ENCODE measurements around the gene BCOR.

The BCOR gene

DNA sequence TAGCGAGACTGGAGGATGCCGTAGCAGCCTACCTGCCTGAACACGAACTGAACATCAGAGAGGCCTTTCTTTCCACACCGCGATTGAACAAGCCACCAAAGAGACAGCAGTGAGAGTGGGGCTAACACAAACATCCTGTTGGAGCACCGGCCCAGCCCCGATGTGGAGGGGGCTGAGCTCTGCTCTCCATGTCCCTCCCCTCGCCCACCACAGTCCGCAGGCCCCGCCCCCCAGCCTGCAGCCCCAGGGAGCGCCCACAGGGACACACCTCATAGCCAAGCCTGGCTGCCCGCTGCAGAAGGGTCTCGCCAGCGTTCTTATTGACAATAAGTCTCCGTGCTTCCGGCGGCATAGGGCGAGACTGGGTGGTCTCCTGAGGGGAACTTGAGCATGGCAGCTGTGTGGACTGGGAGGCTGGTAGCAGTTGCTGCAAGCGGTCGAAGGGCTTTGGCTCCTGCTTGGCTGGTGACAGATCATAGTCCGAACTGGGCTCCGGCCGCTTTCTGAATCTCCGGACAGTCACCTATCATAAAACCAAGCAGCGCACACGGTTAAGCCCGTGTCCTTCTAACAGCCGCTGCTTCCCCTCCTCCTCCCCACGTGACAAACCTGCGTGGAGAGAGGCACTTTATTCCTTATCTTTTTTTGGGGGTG, 35.8 kb downstream of the BCOR start:
- no peak for DNase-seq

DNA sequence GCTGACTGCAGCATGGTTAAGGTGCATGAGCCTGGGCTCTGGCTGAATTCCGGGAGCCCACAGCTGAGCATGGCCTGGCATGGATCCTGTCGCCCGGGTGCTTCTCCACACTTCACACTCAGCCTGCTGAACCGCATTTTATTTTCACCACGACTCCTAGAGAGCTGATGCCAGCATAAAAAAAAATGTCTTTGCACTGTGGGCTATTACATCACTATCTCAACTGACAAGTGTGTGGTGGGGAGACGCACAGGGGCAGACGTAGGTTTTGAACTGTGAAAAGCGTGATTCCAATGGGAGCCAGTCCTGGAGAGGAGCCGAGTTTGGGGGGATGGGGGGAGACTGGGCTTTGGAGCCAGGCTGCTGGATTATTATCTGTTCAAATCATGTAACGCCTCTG, 36.8 kb downstream of the BCOR start:
- no peak for DNase-seq

DNA sequence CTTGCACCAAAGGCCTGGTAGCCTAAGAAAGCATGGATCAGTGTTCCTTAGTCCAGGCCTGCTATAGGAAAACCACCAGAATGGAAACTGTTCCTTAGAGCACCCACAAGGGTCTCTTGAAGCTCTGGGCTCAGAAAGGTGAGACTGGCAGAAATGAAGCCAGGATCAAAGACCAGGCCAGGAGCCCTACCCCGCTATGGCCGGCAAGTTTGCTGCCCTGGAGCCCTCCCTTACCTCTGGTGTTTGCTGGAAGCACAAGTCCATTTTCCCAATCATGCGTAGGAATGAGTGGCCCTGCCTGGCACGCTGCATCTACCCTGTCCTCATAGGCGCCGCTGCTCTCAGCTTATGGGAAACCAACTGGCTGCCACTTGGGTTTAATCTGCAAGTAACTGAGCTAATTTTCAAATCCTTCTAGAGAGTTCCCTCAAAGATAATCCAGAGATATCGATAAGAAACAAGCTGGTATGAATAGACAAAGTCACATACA, 37.4 kb downstream of the BCOR start:
- no peak for DNase-seq

DNA sequence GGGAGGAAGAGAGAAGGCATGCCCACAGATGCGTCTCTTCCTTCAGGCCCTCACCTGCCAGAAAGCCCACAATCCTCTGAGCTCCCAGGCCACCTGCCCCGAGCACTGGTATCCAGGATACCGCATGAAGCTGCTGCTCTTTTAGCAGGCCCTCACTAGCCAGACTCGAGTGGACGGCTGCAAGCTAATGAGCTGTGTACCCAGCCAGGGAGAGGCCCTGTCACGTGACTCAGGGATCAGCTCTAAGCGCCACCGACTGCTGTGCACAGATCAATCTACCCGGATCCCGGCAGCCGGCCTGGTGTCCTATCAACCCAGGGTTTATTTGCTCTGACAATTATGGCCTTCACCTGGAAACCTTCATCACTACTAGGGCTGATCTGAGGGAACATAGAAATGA, 39.0 kb downstream of the BCOR start:
- DNase-seq, result peak in 1 of 2 experiments; percentile 67

DNA sequence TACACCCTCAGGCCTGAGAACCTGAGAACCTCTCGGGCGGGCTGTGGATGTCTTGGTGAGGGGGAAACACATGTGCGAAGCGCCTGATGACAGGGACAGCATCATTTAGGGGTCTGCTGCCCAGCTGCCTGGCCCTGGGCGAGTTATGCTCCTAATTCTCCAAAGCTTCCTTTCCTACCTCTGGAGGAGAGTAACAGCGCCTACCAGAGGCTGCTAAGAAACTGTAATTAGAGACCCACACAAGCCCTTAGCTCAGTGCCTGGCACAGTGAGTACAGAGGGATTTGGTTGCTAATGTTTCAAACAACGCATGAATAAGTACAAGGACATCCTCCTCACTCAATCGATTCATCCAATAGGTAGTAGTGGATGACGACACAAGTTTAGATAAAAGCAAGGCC, 40.4 kb downstream of the BCOR start:
- DNase-seq, result no peak

DNA sequence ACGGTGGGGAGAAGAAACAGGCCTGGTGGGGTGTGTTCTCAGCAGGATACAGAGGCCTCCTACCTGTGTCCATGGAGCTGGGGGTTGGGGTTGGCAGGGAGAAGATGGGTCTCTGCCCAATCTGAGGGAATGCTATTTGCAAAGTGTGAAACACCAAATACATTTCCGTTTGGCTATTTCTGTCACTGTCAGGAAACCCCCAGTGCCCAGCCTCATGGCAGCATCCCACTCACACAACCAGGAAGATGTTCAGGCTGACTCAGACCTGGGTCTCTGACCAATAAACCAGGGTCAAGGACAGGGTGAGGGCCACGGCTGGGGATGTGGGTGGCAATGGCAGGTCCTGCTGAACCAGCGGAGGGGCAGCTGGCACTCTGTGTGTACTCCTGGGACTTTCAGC, 41.3 kb downstream of the BCOR start:
- no peak for DNase-seq

DNA sequence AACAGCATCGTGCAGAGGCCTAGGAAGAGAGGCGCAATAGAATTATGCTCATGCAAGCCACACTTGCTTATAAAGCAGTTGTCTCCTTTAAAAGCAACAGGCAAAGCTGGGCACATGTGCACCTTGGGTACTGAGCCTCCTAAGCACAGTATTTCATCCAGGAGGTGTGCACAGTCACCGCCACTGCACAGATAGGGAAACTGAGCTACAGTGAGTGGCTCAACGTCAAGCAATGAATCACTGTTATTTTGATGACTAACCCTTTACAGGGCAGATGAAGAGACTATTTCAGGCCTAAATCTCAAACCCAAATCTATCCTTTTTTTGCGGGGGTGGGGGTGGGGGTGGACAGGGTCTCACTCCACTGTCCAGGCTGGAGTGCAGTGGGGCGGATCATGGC, 42.3 kb downstream of the BCOR start:
- no peak for DNase-seq

DNA sequence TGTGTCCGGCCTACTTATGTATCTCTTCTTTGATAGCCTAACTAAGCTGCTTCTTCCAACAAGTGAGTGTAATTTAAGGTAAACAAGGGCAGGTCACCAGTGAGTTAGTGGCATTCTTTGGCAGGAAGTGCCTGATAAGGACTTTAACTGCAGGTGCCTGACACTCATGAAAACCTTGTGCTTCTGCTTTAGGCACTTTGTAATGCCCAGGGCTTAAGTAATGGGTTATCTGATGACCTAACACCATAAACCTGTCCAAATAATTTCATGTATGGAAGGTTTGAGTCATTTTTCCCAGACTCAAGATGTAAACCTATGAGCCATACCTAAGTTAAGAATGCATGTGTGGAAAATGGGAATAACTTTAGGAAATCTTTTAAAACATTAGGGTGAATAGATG, 43.0 kb downstream of the BCOR start:
- DNase-seq, result no peak

DNA sequence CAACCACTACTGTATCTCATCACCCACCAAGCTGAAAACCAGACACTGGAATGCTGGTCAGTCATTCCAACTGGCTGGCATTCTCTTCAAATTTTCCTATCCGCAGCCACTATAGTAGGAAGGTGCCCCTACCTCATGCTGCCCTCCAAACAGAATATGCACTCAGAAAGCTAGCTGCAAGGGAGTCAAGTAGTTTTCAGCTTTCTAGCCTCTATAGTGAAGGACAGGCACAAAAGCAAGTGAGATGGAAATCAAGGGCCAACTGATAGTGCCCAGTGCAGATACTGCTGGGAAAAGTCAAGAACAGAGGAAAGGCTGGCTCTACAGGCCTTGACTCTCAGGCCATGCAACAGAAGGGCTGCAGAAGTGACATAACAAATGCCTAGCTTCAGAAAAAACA, 47.2 kb downstream of the BCOR start:
- DNase-seq, result no peak

DNA sequence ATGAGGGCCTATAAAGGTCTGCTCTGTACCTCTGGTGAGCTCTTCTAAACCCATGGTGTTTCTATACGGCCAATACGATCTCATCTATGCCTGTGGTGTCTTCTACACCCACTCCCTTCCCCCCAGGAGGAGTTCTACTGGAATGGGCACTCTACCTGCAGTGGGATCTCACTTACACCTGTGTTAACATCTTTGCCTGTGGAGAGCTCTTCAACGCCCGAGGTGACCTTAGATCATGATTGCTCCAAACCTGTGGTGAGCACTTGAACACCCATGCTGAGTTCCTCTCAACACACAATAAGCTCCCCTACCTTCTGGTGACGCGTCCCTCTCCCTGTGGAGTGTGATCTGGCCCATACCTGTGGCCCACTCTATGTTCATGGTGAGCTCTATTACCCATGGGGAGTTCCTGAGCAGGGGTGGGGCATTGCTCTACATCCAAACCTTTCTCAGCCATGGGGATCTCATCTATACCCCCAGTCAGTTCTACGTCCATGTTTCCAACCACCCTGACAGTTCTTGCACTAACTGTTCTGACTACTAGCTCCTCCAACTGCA, 48.6 kb downstream of the BCOR start:
- DNase-seq, result no peak

DNA sequence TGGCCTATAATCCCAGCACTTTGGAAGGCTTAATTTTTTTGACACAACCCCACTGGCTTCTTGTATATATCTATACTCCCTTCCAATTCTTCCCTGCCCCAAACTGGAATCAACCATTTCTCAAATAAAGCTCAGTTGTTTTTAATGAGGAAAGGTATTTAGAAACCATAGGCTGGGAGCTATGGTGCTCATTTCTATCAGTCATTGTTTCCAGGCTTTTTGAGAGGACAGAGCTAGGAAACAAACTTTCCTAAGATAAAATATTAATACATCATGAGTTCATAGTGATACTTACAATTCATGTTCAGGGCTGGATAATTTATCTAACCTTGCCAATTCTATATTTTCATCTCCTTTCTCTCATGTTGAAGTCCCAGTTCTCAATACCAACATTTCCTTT, 50.3 kb downstream of the BCOR start:
- DNase-seq, result no peak

DNA sequence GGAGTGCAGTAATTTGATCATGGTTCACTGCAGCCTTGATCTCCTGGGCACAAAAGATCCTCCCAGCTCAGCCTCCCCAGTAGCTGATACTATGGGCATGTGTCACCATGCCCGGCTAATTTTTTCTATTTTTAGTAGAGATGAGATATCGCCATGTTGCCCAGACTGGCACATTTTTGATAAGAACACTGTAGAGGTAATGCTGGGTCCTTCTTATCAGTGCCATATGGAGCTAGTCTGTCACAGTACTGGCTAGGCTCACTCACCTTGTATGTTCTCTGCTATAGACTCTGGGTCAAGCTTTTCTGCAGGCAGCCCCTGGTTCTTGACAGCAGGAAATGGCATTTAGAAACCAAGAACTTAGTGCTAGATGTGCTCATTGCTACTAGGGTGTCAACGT, 53.9 kb downstream of the BCOR start:
- DNase-seq, result no peak

DNA sequence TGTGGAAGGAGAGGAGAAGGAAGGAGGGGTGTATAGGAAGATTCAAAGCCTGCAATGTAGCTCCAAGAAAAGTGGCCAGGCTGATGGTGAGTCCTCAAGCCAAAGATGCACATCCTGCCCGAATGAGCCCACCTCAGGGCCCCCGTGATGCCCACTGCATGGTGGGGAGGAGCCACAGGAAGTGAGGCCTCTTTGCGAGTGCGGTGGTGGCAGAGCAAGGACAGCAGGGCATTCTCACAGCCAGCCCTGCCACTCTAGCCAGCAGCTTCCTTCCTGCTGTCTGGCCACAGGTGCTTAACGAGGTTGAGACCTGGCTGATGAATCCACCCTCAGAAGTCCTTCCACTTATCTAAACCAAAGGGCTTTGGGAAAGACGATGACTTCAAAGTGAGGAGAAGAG, 55.8 kb downstream of the BCOR start:
- no peak for DNase-seq

DNA sequence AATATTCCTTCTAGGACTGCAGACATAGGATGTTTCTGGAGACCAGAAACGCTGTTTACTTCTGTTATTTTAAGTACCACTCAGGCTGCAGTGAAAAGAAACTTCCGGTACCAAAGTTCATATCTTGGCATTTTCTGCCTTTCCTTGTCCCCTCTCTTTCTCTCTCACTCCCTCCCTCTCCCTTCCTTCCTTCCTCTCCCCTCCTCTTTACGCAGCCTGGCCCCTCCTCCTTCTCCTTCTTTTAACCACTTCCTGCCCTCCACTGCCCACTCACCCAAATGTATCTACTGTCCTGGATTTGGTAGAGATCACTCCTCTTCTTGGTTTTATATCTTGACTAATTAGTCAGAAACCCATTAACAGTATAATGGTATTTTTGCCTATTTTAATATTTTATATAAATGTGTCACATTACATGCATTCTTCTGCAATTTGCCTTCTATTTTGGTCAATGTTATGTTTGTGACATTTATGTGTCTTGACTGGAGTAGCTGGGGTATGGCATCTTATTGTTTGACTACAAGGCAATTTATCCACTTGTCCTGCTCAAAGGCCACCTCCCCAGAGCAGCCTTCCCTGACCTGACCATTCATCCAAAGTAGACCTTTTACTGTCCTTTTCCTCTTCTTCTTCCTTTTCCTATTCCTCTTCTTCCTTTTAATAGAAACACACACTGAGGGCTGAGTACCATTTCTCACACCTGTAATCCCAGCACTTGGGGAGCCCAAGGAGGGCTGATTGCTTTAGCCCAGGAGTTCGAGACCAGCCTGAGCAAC, 56.9 kb downstream of the BCOR start:
- DNase-seq, result no peak

DNA sequence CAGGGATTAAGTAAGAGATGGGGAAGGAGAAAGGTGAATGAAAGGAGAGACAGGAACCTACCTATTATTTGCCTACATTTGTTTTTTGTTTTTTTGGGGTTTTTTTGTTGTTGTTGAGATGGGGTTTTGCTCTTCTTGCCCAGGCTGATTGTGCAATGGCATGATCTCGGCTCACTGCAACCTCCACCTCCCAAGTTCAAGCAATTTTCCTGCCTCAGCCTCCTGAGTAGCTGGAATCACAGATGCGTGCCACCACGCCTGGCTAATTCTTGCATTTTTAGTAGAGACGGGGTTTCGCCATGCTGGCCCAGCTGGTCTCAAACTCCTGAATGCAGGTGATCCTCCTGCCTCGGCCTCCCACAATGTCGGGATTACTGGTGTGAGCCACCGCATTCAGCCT, 57.9 kb downstream of the BCOR start:
- no peak for DNase-seq

DNA sequence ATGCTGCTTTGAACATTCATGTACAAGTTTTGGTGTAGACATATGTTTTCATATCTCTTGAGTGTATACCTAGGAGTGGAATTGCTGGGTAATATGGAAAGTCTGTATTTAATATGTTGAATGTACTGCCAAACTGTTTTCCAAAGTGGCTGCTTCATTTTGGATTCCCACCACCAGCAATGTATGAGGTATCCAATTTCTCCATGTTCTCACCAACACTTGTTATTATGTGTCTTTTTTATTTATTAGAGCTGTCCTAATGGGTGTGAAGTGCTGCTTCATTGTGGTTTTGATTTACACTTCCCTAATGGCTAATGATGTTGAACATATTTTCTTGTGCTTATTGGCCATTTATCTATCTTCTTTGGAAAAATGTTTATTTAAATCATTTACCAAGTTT, 60.4 kb downstream of the BCOR start:
- DNase-seq, result no peak

DNA sequence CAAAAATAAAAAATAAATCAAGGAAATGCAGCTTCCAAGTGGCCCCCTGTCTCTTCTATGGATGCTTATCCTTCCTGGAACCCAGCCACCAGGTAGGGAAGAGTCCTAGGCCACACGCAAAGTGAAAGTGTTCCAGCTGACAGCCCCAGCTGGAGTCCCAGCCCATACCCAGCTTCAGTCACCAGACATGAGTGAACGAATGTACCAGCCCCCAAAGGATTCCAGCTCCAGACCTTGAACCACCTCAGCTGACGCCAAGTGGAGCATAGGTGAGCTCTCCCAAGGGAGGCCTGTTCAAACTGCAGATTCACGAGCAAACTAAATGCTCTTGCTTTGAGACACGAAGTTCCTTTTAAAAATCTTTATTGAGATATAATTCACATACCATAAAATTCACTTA, 62.0 kb downstream of the BCOR start:
- no peak for DNase-seq

DNA sequence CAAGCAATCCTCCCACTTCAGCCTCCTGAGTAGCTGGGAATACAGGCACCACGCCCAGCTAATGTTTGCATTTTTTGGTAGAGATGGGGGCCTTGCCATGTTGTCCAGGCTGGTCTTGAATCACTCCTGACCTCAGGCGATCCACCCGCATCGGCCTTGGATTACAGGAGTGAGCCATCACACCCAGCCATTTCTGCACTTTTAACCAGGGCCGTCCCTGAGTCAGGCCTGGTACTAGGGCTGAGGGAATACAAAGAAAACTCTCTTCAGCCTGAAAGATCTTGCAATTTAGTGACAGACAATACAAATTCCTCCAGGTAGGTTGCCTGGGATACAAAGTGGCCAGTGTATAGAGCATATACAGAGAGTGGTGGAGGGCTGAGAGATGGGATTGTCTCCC, 65.8 kb downstream of the BCOR start:
- DNase-seq, result no peak

DNA sequence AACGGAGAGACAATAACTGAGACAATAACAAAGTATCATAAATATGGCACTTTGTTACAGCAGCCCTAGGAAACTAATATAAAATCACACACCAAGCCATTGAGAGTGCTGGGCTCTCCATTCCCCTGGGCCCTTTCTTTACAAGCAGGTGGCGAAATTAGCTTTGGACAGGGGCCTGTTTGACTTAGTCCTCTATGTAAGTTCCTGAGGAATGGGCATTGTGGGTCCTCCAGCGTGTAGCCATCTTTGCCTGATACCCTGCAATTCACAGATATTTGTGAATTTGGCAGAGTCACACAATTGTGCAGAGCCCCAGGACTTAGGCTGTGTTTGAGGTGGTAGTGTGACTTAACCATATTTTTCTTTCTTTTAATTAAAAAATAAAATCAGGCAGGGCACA, 67.6 kb downstream of the BCOR start:
- DNase-seq, result no peak

DNA sequence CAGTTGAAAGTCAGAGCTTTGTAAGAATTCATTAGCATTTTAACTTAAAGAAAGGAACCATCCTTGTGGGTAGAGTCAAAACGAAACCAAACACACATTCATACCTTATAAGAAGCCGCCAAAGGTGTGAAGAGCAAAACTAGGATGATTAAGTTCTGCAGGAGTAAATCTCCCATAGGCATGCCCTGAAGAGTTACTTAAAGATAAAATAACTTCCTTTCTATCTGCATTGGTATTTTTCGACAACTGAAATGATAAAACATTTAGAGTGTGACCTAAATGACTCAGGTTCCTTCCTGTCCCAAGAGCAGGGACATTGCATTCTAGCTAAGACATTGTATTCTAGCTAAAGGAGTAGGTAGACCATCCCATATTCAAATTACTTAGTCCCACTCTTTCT, 75.3 kb downstream of the BCOR start:
- DNase-seq, result no peak

DNA sequence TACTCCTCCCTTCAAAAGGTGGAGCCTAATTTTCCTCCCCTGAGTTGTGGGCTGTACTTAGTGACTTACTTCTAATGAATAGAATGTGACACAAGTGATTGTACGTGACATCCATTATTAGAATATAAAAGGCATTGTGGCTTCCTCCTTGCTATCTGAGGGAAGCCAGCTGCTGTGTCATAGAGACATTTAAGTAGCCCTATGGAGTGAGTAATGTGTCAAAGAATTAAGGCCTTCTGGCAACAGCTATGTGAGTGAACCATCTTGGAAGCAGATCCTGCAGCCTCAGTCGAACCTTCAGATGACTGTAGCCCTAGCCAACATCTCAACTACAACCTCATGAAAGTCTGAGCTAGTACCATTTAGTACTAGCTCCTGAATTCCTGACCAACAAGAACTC, 76.1 kb downstream of the BCOR start:
- no peak for DNase-seq

DNA sequence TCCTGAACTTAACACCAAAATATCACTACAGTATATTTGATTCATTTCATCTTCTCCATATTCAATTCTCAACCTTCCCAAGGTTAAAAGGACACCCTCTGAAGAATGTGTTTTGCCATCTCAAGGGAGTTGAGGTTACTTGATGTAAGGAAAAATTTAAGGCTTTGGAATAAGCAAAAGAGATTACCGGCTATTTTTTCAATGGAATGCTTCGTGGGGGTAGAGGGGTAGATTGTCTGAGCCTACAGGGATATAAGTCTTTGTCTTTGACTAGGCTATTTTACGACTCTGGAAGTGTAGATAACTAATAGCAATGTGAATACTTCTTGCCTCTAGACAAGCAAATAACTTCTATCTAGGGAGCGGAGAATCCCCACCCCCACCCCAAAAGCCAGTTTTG, 78.2 kb downstream of the BCOR start:
- no peak for DNase-seq

DNA sequence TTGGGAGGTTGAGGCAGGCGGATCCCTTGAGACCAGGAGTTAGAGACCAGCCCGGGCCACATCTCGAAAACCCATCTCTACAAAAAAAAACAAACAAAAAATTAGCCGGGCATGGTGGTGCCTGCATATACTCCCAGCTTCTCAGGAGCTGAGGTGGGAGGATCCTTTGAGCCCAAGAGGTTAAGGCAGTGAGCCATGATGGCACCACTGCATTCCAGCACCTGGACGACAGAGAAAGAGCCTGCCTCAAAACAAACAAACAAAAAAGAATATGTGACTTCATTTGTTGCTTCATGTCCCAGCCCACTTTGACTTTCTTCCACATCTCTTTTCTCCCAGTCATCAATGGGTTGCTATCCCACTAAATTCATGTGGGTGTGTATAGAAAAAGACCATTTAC, 79.7 kb downstream of the BCOR start:
- no peak for DNase-seq

DNA sequence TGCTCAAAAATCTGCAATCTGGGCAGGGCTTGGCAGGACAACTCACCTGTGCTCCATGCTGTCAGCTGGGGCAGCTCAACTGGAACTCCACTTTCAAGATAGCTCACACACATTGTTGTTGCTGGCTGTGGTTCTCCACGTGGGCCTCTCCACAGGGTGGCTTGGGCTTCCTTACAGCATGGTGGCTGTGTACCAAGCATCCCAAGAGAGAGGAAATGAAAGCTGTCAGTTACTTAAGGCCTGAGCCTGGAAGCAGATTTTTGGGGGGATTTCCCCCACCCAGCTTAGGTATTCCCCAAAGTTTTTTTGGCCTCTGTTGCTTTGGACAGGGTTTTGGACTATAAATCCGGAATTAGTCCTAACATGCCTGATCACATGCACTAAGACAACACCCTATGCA, 81.0 kb downstream of the BCOR start:
- no peak for DNase-seq

DNA sequence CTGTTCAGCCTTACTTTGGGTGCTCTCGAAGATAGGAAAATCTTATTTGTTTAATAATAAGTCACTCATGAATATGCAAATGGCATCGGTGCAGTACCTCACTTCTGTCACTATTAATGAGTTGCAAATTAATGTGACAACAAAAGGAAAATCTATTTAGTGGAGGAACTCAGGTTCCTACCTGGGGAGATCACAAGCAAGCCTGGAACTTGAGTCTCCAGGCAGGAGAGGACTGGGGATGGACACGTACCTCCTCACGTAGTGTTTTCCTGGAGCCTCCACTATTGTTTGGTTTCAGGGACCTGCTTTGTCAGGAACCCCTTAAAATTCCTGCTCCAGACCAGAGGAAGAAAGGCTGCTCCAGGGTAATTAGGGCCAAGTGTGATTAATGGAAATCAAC, 82.1 kb downstream of the BCOR start:
- no peak for DNase-seq

Measured in NCI-H187 (cell line).